Mucosa of rectum (tissue), 2 donors: ENCODE data around the gene YPEL1.

Experiments used
- H3K27ac ChIP-seq, 2 donors: one replicate each; pipeline ENCODE4 v1.7.0; 2013; ENCODE audit warnings: inconsistent platforms in 2 of 2, low read depth in 2 of 2, low read length in 2 of 2
- H3K27me3 ChIP-seq, 2 donors: one replicate each; pipeline ENCODE4 v1.7.0; 2013; ENCODE audit warnings: low read length in 2 of 2; ENCODE audit not compliant: control insufficient read depth in 2 of 2, insufficient read depth in 2 of 2
- H3K36me3 ChIP-seq, 2 donors: one replicate each; pipeline ENCODE4 v1.7.0; 2013; ENCODE audit warnings: low read length in 2 of 2; ENCODE audit not compliant: control insufficient read depth in 2 of 2, insufficient read depth in 2 of 2
- H3K4me1 ChIP-seq, 2 donors: one replicate each; pipeline ENCODE4 v1.7.0; 2013; ENCODE audit warnings: low read length in 2 of 2, mild to moderate bottlenecking in 1 of 2; ENCODE audit not compliant: control insufficient read depth in 2 of 2, insufficient read depth in 2 of 2
- H3K4me3 ChIP-seq, 2 donors: one replicate each; pipeline ENCODE4 v1.7.0; 2013; ENCODE audit warnings: low read length in 2 of 2
- H3K9ac ChIP-seq, 2 donors: one replicate each; pipeline ENCODE4 v1.7.0; 2013; ENCODE audit warnings: low read length in 2 of 2, low read depth in 1 of 2, mild to moderate bottlenecking in 1 of 2
- H3K9me3 ChIP-seq, 2 donors: one replicate each; pipeline ENCODE4 v1.7.0; 2013; ENCODE audit warnings: low read length in 2 of 2; ENCODE audit not compliant: control insufficient read depth in 2 of 2
- donor health status: healthy.
- donor health status: Normal muscosa, but diverticular disease.

The YPEL1 gene

DNA sequence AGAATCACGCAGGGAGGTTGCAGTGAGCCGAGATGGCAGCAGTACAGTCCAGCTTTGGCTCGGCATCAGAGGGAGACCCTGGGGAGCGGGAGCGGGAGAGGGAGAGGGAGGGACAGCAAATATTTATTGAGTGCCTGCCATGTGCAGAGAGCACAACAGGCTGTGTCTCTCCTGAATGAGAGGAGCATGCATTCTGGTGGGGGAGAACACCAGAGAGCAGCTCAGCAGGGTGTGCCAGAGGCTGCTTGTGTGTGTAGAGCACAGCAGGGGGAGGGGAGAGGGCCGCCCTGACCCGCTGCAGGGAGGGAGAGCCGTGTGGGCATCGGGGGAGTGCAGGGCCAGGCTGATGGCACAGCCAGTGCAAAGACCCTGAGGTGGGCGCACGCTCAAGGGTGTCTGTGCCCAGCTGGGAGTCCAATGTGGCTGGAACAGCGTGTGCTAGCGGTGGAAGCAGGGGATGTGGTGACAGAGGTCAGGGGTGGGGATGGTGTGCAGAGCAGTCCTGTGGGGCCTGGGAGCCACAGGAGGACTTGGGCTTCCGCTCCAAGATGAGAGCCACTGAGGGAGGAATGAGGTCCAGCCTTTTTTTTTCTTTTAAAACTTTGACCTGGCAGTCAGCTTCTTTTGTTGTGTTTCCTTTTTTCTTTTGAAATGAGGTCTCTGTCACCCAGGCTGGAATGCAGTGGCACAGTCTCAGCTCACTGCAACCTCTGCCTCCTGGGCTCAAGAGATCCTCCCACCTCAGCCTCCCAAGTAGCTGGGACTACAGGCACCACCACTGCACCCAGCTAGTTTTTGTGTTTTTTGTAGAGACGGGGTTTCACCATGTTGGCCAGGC, 57.8 kb downstream of the YPEL1 start:
- H3K36me3 ChIP-seq = peaks cover 41 to 48% of the 10 kb centered on the region in 2 donors
- H3K27me3 ChIP-seq = no peaks in the 10 kb centered on the region
- H3K4me3 ChIP-seq = no peak overlapping the region
- H3K9ac ChIP-seq = no peak overlapping the region
- H3K4me1 ChIP-seq = no peaks in the 10 kb centered on the region
- H3K27ac ChIP-seq = no peak overlapping the region
- H3K9me3 ChIP-seq = no peaks in the 10 kb centered on the region

- H3K4me3 ChIP-seq = no peak overlapping the region
- no peaks in the 10 kb centered on the region for H3K9me3 ChIP-seq
- H3K4me1 ChIP-seq = no peaks in the 10 kb centered on the region
- H3K27ac ChIP-seq = no peak overlapping the region
- H3K27me3 ChIP-seq = no peaks in the 10 kb centered on the region
- H3K36me3 ChIP-seq = peaks cover 44 to 57% of the 10 kb centered on the region in 2 donors
- H3K9ac ChIP-seq = no peak overlapping the region
Measured at GRCh38 chr22:21674638-21675245, 60.9 kb downstream of the YPEL1 start.

- Histone ChIP-seq H3K36me3 (peaks cover 44 to 58% of the 10 kb centered on the region in 2 donors), H3K9ac (no peak overlapping the region), H3K4me3 (no peak overlapping the region), H3K27me3 (no peaks in the 10 kb centered on the region), H3K4me1 (no peaks in the 10 kb centered on the region), H3K9me3 (no peaks in the 10 kb centered on the region), H3K27ac (no peak overlapping the region)
Measured at GRCh38 chr22:21673534-21674321, 61.9 kb downstream of the YPEL1 start.

DNA sequence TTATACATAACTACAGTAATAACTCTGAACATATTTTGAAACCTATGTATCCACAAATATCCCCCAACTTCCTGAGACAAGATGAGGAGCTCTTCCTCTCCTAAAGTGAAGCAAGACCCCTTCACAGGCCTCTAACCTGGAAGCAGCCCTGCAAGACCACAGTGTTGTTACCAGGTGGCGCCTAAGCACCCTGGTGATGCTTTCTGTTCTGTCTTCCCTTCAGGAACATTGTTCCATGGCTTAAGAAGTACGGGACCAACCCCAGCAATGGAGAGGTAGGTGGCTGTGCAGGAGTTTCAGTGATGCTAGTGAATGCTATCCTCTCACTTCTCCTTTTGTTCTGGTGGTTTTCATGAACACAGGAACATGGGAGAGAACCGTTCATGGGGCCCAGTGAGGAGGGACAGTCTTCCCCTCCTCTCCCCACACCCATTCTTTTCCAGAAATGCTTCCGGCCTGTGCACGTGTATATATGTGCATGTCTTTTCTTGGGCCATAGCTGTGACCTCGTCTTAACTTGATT, 63.4 kb downstream of the YPEL1 start:
- Histone ChIP-seq H3K4me3 (no peak overlapping the region), H3K9ac (no peak overlapping the region), H3K9me3 (no peaks in the 10 kb centered on the region), H3K36me3 (peaks cover 44 to 58% of the 10 kb centered on the region in 2 donors), H3K27me3 (no peaks in the 10 kb centered on the region), H3K4me1 (no peaks in the 10 kb centered on the region), H3K27ac (no peak overlapping the region)

- Histone ChIP-seq H3K4me3 (no peak overlapping the region), H3K36me3 (peaks cover 34 to 41% of the 10 kb centered on the region in 2 donors), H3K27me3 (no peaks in the 10 kb centered on the region), H3K4me1 (peaks cover 3 to 5% of the 10 kb centered on the region in 2 donors), H3K9me3 (no peaks in the 10 kb centered on the region), H3K27ac (no peak overlapping the region), H3K9ac (no peak overlapping the region)
Measured at GRCh38 chr22:21669026-21669425, 66.6 kb downstream of the YPEL1 start.

- peak overlapping the region; percentile 32 to 86 for H3K9ac ChIP-seq
- peak overlapping the region; percentile 88 to 94 for H3K27ac ChIP-seq
- peaks cover 13 to 20% of the 10 kb centered on the region in 2 donors for H3K36me3 ChIP-seq
Measured at GRCh38 chr22:21666786-21667185, 68.8 kb downstream of the YPEL1 start.

DNA sequence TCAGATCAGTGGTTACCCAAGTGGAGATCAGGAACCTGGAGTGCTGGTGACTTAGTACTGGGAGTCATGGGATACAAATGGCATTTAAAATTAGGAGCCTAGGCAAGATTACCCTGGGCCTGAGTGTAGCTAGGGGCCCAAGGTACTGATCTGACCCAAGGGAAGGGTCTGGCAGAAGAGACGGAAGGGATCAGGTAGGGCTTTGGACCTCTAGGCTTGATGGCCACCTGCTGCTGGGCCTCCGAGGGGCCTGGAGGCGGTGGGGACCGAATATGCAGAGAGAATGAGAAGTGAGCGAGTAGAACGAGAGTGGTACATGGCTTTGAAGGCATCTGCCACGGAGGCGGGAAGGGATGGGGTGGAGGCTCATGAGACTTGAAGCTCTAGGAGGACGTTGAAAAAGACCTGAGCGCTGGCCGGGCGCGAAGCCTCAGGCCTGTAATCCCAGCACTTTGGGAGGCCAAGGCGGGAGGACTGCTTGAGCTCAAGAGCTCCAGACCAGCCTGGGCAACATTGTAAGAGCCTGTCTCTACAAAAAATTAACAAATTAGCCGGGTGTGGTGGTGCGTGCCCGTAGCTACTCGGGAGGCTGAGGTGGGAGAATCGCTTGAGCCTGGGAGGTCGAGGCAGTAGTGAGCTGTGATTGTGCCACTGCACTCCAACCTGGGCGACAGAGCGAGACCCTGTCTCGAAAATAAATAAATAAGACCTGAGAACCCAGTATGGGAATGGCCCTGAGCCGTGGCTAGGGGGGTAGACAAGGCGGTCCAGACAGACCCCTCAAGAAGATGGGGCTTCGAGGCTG, 70.3 kb downstream of the YPEL1 start:
- Histone ChIP-seq H3K4me1 (peaks cover 3 to 5% of the 10 kb centered on the region in 2 donors), H3K36me3 (peaks cover 0 to 5% of the 10 kb centered on the region in 2 donors), H3K9me3 (no peaks in the 10 kb centered on the region), H3K27ac (peak overlapping the region; percentile 88 to 94), H3K27me3 (no peaks in the 10 kb centered on the region), H3K4me3 (peak overlapping the region; percentile 94 to 95), H3K9ac (peak overlapping the region; percentile 86 to 97)

More at GRCh38 chr22:21666786-21667185, 68.8 kb downstream of the YPEL1 start:
- Histone ChIP-seq H3K4me1 (peaks cover 3 to 5% of the 10 kb centered on the region in 2 donors), H3K9me3 (no peaks in the 10 kb centered on the region), H3K27me3 (no peaks in the 10 kb centered on the region), H3K4me3 (peak overlapping the region; percentile 94 to 95)

GRCh38 chr22:21663738-21664137, 71.9 kb downstream of the YPEL1 start:
- H3K27ac ChIP-seq = no peak overlapping the region
- no peaks in the 10 kb centered on the region for H3K9me3 ChIP-seq
- H3K4me1 ChIP-seq = peaks cover 3 to 5% of the 10 kb centered on the region in 2 donors
- no peaks in the 10 kb centered on the region for H3K27me3 ChIP-seq
- H3K36me3 ChIP-seq = no peaks in the 10 kb centered on the region
- no peak overlapping the region for H3K9ac ChIP-seq
- no peak overlapping the region for H3K4me3 ChIP-seq

DNA sequence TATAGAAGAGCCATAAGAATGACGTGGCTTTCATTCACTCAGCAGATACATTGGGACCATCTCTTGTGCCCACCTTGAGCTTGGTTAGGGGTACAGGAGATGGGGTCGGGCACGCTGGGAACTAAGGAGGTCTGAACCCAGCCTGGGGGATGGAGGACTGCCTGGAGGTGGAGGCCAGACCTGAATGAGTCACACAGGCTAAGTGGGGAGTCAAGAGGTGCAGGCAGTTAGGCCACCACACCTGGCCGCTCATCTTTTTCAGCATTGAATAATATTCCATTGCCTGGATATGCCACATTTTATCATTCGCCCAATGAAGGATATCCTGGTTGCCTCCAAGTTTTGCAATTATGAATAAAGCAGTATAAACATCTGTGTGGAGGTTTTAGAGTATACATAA, 73.6 kb downstream of the YPEL1 start:
- no peak overlapping the region for H3K9ac ChIP-seq
- H3K27me3 ChIP-seq = peaks cover 0 to 3% of the 10 kb centered on the region in 2 donors
- no peak overlapping the region for H3K4me3 ChIP-seq
- H3K36me3 ChIP-seq = no peaks in the 10 kb centered on the region
- peaks cover 6 to 12% of the 10 kb centered on the region in 2 donors for H3K4me1 ChIP-seq
- H3K27ac ChIP-seq = no peak overlapping the region
- H3K9me3 ChIP-seq = no peaks in the 10 kb centered on the region
